NOMO-1 treated with DMSO at 0.1 percent for 48 hours (cell line): ENCODE measurements around the gene BTBD3.

Experiments
- DNase-seq: peaks from one replicate; lab custom pipeline; 2025; ENCODE audit not compliant: unreplicated experiment; lab: John Stamatoyannopoulos, UW

Gene BTBD3

GRCh38 chr20:11917663-11918062 lies at the start of gene BTBD3:
BTBD3 (plus strand) TSS chr20:11917893; CDS start chr20:11918276, 383 bp downstream.
- DNase-seq: no peak

GRCh38 chr20:11869641-11870040 lies 48.1 kb upstream of the BTBD3 start:
- DNase-seq: no peak

- no peak for DNase-seq
These were observed 47.3 kb upstream of the BTBD3 start for GRCh38 chr20:11870411-11870810.

- DNase-seq: no peak
These were observed 41.1 kb upstream of the BTBD3 start for GRCh38 chr20:11876555-11876954.

GRCh38 chr20:11880680-11881079 lies 37.0 kb upstream of the BTBD3 start:
- no peak for DNase-seq

GRCh38 chr20:11881449-11881848 lies 36.2 kb upstream of the BTBD3 start:
- no peak for DNase-seq

GRCh38 chr20:11882651-11883050 lies 35.0 kb upstream of the BTBD3 start:
- no peak for DNase-seq

- DNase-seq: no peak
These were observed 29.0 kb upstream of the BTBD3 start for GRCh38 chr20:11888648-11889047.

GRCh38 chr20:11890331-11891076 lies 27.2 kb upstream of the BTBD3 start:
- peak; percentile 70 for DNase-seq

GRCh38 chr20:11891077-11891775 lies 26.5 kb upstream of the BTBD3 start:
- peak; percentile 35 for DNase-seq

GRCh38 chr20:11891776-11892545 lies 25.7 kb upstream of the BTBD3 start:
- DNase-seq: peak; percentile 71

GRCh38 chr20:11894062-11894461 lies 23.6 kb upstream of the BTBD3 start:
- DNase-seq: no peak

GRCh38 chr20:11895861-11896387 lies 21.8 kb upstream of the BTBD3 start:
- no peak for DNase-seq

GRCh38 chr20:11901127-11901526 lies 16.6 kb upstream of the BTBD3 start:
- DNase-seq: no peak

- DNase-seq: no peak
These were observed 15.4 kb upstream of the BTBD3 start for GRCh38 chr20:11902285-11902697.

GRCh38 chr20:11905460-11906179 lies 12.1 kb upstream of the BTBD3 start:
- DNase-seq: no peak

- no peak for DNase-seq
These were observed 10.8 kb upstream of the BTBD3 start for GRCh38 chr20:11906626-11907480.

- DNase-seq: no peak
These were observed 10.1 kb upstream of the BTBD3 start for GRCh38 chr20:11907621-11908020.

- peak; percentile 32 for DNase-seq
These were observed 5.6 kb upstream of the BTBD3 start for GRCh38 chr20:11912013-11912658.
